Astrocyte (in vitro differentiated cells and primary cell): ENCODE results near the gene SMIM10L1.

Source experiments
- CTCF ChIP-seq: IDR thresholded peaks from 2 replicates; pipeline ENCODE4 v1.5.1; 2011; ENCODE audit warnings: low read depth, mild to moderate bottlenecking, inconsistent platforms, low read length, moderate library complexity; ENCODE audit not compliant: insufficient read depth
- EZH2 ChIP-seq: IDR thresholded peaks from 2 replicates; pipeline ENCODE4 v1.6.1; 2012; ENCODE audit warnings: mild to moderate bottlenecking, low read length, inconsistent platforms; ENCODE audit not compliant: insufficient read depth

- TF ChIP-seq EZH2 (no peak), CTCF (no peak)
These were observed 11.5 kb downstream of the SMIM10L1 start for GRCh38 chr12:11182529-11182928.
